ENCODE results near the gene CCDC28B. TPM values are rescaled to one million over a fixed set of nuclear protein-coding genes. Genes with fewer than 3 reads are reported as not detected.

The CCDC28B gene
- total and polyA plus RNA-seq, 2 of the 13 experiments (the other 11 are each of a cell fraction or from before 2014, with no cell fraction given) = 2.6 to 3.5 TPM

- peak; percentile 73; the same call in 1 of the 2 replicates for TF ChIP-seq ZNF775 (CRISPR knock-in tag; IDR thresholded peaks at IDR 0.05; ENCODE audit: borderline replicate concordance)
- TF ChIP-seq HNRNPLL (IDR thresholded peaks at IDR 0.05; ENCODE audit: low read depth, low read length, poor library complexity, severe bottlenecking) = peak; percentile 71
- no peak for TF ChIP-seq MLLT10 (CRISPR knock-in tag; IDR thresholded peaks at IDR 0.05)
- TF ChIP-seq MEF2D (CRISPR knock-in tag; IDR thresholded peaks at IDR 0.05) = peak; percentile 61; the same call in 1 of the 2 replicates
- no peak for TF ChIP-seq LRRFIP1 (CRISPR knock-in tag; conservative IDR thresholded peaks at IDR 0.05)
- peak; percentile 26; the same call in 1 of the 2 replicates for TF ChIP-seq ARID5B (CRISPR knock-in tag; IDR thresholded peaks at IDR 0.05)
- no peak for TF ChIP-seq CEBPZ (IDR thresholded peaks at IDR 0.05; ENCODE audit: low read length)
- TF ChIP-seq TBX2 (CRISPR knock-in tag; IDR thresholded peaks at IDR 0.05; ENCODE audit: borderline replicate concordance) = peak; percentile 25; the same call in 1 of the 2 replicates
- TF ChIP-seq CBFB (CRISPR knock-in tag; IDR thresholded peaks at IDR 0.05) = no peak
- no peak for TF ChIP-seq AHR (CRISPR knock-in tag; IDR thresholded peaks at IDR 0.05)
- TF ChIP-seq HNF1B (CRISPR knock-in tag; IDR thresholded peaks at IDR 0.05) = peak; percentile 72
- TF ChIP-seq ZNF746 (CRISPR knock-in tag; IDR thresholded peaks at IDR 0.05) = peak; percentile 41; the same call in 1 of the 2 replicates
- TF ChIP-seq ZBTB14 (CRISPR knock-in tag; IDR thresholded peaks at IDR 0.05) = no peak
- TF ChIP-seq NKX3-1 (CRISPR knock-in tag; IDR thresholded peaks at IDR 0.05) = peak; percentile 55; the same call in 1 of the 2 replicates
Observed at GRCh38 chr1:32241001-32241763, 40.8 kb downstream of the CCDC28B start (continued).
